Myocyte (in vitro differentiated cells): ENCODE results near the gene GNPTAB. TPM values are rescaled to one million over a fixed set of nuclear protein-coding genes. Genes with fewer than 3 reads are reported as not detected.
A peak's percentile ranks its signal among the peaks of the same experiment; 100 is the strongest.

ENCODE experiments used
- DNase-seq: peaks from one replicate; pipeline ENCODE4 v3.0.0-alpha.2; 2012; ENCODE audit warnings: low read depth
- total RNA-seq: library from RNA; depleted of rRNA; stranded (reverse); fragments of >200 nt; gene quantifications from 2 replicates; pipeline ENCODE4 v1.2.3, GENCODE V29; 2014

Gene GNPTAB
- total RNA-seq, 1 donor from 2014 or later = 33.5 TPM

DNA sequence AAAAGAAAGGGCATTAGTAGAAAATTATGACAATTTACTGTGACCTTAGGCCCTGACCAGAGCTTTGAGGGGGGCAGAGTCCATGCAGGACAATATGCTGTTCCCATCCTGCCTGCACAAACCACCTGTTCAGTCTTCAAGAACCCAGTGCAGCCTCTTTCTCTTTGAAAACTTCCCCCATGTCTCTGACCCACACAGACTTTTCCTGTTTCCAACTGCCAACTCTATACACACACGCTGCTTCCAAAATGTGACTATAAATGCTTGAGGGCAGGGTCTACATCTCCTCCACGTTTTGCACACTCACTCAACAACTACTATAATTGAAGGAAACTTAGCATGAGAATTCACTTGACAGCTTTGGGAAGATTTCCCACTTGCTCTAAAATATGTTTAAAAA lies 54.9 kb downstream of the GNPTAB start:
- DNase-seq = no peak

DNA sequence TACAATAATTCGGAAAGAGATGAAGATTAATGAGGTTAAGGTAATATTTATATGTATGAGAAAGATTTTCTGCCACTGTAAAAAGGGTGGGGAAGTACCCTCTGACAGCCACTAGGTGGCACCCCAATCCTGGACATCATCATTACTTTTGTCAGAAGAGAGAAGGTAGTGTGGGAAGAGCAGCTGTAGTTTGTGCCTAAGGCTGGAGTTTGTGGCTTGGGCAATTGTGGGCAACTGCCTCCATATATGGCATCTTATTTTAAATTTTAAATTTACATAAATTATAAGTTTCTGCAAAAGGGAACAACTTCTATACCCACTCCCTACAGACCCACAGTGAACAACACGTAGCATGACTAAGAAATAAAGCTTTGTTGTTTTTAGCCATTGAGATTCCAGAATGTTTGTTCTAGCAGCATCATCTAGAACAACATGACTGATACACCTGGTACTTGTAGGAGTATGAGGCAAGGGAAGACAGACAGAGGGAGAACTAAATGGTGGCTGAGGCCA lies 57.1 kb downstream of the GNPTAB start:
- peak; percentile 79 for DNase-seq

DNA sequence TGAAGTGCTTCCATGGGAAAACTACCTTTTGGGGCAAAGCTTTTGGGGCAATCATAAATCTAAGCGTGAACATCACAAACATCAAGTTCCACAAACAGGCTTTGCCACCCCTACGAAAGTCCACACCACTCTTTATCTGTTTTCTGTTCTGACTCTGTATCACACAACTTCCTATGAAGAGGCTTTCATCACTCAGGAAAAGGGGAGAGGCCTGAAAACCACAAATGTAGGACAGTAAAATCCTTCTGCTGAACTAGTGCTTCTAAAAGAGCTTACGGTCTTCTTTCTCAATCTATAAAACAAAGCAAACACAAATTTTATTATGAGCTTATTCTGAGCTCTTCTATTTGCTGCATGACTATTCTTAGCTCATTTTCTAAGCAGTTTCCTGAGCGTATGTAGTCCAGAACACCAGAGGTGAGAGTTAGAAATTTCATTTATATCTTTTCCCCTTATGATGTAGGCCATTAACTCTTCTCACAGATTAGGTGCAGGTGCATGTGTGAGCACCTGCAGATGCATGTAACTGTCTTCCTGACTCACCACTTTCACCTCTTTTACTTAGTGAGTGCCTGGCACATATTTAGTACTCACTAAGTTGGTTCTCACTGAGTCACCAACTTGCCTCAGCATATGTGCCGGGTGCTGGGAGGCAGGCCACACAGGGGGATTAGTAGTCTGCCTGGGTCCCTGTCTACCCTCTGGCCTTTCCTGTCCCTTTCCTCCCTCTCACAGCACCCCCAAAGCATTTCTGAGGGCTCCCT lies 58.6 kb downstream of the GNPTAB start:
- DNase-seq = no peak

DNA sequence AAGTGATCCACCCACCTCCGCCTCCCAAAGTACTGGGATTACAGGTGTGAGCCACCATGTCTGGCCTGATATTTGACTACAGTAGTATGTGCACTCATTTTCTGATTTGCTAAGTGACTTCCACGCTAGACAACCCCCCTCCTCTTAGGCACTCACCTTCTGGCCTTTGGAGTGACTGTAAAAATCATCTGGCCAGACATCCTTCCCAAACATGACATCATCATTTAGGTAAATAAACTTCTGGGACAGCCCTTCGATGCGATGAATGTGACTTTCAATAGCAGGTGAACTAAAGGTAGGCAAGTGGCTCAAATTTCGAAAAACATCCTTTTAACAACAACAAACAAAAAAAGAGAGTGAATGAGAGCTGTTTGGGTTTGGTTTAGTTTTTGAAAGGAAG lies 60.9 kb downstream of the GNPTAB start:
- no peak for DNase-seq

DNA sequence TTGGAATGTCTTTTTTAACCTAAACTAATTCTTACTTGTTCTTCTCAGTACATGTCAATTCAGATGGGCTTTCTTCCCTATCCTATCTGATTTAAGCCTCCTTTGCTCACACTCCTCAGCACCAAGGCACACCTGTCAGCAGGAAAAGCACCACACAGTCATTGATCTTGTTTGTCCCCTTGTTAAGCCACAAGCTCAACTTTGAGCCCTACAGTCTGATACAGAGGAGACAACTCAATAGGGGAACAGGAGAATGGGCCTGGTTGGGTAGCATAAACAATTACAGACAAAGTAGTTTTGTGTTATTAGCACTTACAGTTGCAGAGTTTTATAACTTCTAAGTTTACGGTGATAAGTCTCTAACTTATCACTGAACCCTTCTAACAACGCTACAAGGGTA lies 62.0 kb downstream of the GNPTAB start:
- no peak for DNase-seq

DNA sequence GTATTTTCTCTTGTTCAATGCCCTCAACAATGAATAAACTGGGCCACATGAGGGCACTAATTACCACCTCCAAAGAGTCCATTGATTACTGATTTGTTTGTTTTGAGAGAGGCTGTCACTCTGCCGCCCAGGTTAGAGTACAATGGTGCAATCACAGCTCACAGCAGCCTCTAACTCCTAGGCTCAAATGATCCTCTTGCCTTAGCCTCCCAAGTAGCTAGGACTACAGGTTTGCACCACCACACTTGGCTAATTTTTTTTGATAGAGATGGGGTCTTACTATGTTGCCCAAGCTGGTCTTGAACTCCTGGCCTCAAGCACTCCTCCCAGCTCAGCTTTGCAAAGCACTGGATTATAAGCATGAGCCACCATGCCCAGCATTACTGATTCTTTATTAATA lies 63.2 kb downstream of the GNPTAB start:
- no peak for DNase-seq

DNA sequence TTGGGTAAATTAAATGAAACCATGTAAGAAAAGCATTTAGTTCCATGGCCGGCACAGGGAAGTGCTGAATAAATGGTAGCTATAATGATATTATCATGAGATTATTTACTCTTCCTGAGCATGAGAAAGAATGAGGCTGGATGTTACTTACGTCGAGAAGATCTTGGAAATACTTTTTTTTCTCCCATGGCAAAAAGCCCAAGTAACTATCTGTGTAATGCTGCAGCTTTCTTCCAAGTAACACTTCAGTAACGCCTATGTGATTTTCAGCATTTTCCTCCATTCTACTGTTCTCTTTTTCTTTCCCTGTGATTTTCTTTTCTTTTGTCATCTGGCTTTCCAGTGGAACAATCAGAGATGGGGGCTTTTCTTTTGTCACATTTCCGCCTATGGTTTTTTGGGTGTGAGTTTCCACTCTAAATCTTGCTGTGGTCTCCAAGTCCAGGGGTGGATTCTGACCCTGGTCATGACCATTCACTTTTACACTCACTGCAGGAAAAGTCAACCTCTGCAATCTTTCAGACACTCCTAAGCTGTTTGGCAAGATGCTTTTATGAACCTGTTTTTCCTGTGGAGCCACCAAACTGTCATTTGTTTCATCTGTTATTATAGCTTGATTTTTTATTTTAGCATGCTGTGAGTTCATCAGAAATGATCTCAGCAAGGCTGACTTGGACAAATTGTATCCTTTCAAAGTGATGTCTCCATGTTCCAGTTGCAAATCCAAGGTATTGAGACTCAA lies 66.5 kb downstream of the GNPTAB start:
- DNase-seq = no peak

DNA sequence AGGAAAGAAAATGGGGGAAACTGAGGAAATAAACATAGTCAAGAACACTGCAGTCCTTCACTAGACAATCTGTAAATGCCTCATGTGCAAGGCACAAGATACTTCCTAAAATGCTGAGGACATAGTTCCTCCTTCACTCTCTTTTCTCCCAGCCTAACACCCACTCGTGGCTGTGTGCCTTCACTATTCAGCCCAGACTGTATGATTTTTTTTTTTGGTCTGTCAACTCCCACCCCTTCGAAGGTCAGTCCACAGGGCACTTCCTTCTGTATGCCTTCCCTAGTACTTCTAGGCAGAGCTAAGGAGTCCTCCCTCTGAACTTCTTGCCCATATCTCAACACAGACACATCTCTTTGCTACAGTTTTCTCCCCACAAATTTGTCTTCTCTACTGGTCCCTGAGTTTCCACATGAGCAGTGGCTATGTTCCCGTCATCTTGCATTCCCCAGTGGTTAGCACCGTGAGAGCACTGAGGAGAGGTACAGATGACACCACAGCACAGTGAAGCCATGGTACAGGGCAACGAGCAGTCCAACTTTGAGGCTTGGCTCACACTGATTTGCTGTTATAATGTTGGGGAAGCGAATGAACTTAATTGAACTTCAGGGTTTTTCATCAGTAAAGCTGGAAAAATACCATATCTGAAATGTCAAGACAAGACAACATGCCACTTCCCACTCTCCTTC lies 67.4 kb downstream of the GNPTAB start:
- no peak for DNase-seq

DNA sequence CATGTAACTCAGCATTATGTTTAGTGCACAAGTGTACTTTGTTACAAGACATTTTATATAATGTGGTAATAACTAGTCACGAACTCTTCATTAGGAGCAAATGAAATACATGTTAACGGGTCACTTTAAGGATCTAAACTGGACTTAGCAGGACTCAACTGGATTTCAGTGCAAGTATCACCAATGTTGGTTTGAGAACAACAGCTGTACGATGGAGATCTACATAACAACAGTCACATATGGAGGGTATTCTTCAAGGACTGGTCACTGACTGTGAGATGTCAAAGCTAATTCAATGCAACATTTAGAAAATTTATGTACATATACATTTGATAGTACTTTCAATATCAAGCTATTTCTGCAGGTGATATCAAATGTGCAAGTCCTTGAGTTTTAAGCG lies 69.0 kb downstream of the GNPTAB start:
- DNase-seq = no peak

DNA sequence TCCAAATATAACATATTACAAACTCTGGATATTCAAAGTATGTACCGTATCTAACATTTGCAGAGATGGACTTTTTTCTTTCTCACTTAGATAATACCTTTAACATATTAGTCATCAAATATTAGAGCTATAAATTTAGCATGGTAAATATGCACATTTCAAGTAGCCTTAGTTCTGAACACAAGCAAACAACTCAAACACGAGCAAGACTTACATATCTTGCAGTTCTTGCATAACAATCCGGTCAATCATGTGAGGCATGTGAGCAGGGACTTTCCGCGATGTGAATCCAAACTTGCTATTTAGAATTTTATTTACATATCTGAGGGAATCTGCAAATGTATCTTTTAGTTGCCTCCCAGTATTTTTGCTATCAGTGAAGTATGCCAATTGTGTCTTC lies 69.4 kb downstream of the GNPTAB start:
- no peak for DNase-seq

DNA sequence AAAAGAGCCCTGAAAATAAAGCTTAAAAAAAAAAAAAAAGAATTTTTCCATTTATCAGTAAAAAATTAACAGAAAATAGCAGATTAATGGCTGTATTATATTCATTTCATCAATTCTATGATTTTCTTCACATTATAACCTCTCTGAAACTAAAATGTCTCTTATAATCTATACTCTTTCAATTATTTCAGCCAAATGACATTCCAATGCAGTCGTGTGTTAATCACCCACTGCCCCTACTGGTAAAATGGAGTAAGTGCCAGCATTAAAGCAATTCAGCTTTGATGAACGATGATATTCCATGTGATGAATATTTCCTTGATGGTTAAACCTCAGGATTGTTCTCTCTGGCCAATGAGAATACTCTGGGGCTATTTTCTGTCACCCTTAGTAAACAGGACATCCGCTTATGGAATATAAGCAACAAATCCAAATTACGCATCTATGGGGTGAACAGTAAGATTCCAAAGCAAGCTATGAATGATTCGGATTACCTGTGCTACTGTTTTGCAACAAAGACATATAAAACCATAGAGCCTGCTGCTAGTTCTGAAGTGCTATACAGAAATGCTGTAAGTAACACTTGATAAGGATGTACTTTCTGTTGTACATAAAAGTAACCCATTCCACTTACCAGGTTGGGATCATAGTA lies 71.2 kb downstream of the GNPTAB start:
- peak; percentile 37 for DNase-seq

DNA sequence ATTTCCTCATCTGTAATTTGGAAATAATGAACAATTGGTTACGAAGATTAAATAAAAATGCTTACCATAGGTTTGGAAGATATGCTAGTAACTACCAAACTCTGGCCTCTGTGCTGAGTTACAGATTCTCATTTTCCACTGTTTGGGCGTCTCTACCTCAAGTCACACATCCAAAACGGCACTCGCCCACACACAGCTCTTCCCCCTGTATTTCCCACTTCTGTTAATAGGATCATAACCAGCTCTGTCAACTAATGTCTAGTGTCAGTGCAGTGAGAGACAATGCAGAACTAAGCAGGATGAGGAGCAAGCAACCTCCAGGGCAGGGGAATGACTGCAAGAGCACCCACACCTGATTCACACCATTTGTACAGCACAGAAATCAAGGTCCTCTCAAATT lies 80.6 kb downstream of the GNPTAB start:
- no peak for DNase-seq

DNA sequence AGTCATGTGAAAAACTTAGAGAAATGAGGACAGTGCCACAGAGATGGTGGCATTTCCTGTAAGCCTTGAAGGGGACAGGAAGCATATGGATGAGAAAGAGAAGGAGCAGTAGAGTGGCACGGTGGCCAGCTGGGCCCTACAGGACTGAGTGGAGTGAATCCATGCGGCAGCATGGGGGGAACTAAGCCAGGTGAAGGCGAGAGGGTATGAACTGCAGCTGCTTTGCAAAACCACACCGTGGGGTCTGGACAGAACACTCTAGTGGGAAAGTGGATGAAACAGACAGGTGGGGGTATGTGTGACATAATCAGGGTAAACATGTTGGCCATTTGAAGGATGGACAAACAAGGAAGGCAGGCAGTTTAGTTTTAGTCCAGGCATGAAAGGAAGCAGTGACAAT lies 81.1 kb downstream of the GNPTAB start:
- peak; percentile 77 for DNase-seq

DNA sequence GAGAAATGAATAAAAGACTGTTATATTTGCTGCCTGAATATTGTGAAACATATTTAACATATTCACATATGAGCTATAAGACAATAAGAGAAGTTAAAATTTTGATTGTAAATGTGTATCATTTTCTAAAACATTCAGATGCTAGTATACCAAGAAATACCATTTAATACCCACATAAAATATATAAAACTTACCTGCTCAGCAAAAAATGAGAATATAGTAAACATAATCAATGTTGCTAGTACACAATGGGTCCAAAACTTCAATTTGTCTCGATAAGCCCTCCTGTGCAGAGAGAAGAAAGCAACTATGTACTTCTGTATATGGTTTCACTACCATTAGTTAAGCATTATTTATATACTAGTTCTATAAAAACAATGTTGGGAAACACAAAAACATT lies 81.9 kb downstream of the GNPTAB start:
- DNase-seq = no peak

DNA sequence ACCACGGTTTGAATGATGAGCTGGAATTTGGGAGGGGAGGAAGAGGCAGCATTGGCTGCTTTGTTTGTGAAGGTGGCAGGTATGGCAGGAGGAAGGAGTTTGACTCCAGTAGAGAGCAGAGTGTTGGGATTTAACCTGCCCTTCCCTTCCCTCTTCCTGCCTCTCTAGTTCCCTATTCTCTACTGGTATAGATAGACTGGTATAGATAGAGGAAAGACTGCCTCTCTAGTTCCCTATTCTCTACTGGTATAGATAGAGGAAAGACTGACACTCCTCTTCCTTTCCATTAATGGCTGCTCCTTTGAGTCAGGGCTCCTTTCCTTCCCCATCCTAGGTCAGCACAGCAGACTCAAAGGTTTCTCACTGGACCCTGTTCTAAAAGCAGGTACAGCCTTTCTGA lies 83.1 kb downstream of the GNPTAB start:
- no peak for DNase-seq

DNA sequence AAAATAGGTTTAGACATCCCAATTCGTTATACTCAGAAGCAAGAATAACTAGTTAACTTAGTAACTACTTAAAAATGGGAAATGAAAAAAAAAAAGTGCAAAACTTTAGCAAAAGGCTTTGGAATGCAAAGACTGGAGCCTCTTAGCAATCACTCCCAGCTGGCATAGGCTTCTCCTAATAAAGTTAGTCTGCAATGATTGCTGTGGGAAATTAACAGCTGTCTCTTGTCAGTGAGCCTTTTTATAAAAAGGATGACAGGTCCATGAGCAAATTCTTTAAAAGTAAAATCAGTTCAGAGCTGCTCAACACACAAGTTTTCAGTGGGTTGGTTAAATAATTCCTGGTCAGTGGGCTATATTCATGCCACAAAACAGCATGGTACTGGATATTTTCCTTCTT lies 84.1 kb downstream of the GNPTAB start:
- DNase-seq = peak; percentile 76

DNA sequence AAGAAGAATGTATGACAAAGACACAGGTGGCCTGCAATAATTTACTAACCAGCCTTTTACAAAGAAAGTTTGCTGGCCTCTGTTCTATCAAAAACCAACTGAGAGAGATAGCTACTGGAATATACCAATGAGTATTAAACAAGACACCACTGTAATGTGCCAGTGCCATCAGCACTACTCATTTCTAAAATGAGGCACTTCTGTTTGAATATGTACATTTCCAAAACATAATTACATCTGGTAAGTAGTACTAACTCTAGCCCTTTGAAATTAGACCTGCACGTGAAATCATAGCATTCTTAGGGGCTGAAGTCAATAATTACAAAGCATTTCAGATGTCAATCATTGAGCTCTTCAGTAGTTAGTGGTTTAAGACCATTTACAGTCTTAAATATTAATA lies 84.6 kb downstream of the GNPTAB start:
- DNase-seq = peak; percentile 21

DNA sequence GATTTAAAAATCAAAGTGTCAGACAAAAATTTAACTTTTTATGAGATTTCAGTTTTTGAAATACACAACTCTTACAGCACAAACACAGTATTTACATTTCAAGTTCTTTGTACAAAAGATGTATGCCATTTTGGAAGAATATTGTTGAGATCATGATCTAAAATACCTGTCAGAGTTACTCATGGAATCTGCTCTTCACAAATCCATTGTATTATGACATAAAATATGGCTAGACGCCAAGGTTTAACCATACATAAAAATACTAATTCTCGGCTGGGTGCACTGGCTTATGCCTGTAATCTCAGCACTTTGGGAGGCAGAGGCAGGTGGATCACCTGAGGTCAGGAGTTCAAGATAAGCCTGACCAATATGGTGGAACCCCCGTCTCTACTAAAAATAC lies 85.3 kb downstream of the GNPTAB start:
- DNase-seq = no peak

DNA sequence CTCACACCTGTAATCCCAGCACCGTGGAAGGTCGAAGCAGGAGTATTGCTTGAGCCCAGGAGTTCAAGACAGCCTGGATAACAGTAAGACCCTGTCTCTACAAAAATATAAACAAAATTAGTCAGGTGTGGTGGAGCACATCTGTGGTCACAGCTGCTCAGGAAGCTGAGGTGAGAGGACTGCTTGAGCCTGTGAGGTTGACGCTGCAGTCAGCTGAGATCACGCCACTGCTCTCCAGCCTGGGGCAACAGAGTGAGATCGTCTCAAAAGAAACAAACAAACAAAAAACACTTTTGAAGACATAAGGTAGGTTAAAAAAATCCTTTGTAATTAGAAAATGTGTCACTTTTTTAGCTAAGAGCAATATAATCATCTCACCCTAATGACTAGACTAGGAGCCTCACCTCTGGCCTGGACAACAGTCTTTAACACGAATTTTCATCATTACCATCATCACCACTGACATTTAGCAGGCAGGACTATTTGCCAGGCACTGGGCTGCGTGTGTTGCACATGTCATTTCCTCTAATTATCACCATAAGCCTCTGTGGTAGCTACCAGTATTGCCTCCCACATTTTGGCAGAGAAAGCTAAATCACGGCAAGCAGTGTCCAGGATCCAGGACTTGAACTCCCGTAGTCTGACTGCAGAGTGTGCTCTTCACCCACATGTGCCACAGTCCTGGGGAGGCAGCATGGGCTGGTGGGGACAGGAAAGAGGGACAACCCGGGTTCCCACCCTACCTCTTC lies 86.9 kb downstream of the GNPTAB start:
- DNase-seq = no peak

DNA sequence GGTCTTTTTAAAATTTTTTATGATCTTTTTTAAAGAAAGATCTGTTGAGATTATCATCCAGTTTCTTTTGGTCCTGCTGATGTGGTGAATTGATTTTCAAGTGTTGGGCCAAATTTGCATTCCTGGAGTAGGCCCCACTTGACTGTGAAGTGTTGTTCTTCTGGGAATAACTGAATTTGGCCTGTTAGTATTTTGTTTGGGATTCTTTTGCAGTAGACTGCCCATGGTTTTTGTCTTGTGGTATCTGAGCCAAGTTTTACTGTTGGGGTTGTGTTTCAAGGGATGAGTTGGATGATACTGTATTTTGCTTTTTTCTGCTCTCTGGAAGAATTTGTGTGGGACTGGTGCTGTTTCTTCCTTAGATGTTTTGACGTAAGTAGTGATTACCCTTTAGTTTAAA lies 87.5 kb downstream of the GNPTAB start:
- no peak for DNase-seq

DNA sequence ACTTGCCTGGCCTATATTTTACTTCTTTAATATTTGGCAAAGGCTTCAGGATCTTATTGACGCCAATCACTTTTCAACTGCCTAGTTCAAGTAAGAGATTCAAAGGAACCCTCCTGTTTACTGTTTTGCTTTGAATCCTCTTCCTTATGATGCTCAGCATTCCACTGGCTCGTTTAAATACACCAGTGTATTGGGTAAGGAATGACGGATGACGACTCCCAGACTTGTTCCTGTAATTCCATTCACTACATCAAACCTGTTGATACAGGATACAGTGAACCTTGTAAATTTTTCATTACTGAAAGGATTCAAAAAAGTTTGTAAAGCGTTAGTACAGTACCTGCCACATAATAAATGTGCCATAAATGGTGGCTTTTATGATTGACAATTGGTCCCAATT lies 89.8 kb downstream of the GNPTAB start:
- DNase-seq = no peak
